ENCODE results near the gene ARHGAP32. TPM values are rescaled to one million over a fixed set of nuclear protein-coding genes. Genes with fewer than 3 reads are reported as not detected.
A peak's percentile ranks its signal among the peaks of the same experiment; 100 is the strongest.

ARHGAP32 gene
- total RNA-seq (30.8 TPM), polyA plus RNA-seq (ENCODE audit: insufficient read depth, low read depth, low replicate concordance) (2.1 TPM)
- long read RNA-seq, donor 1 = 0 reads
- long read RNA-seq, donor 2, partial matches to known transcripts = 5 of 5 reads
- long read RNA-seq, donor 2, other reads (novel, unspliced or antisense) = 0 of 5 reads
- long read RNA-seq, donor 3, partial matches to known transcripts = 8 of 8 reads
- long read RNA-seq, donor 3, other reads (novel, unspliced or antisense) = 0 of 8 reads
- long read RNA-seq, donor 4, partial matches to known transcripts = 18 of 19 reads
- long read RNA-seq, donor 4, other reads (novel, unspliced or antisense) = 0 of 19 reads
- long read RNA-seq, donor 5 = 0 reads
- long read RNA-seq, donor 6 = 0 reads
- long read RNA-seq, donor 7, partial matches to known transcripts = 4 of 12 reads
- long read RNA-seq, donor 7, other reads (novel, unspliced or antisense) = 8 of 12 reads
- long read RNA-seq, donor 8 = 0 reads
- long read RNA-seq, donor 9 = 0 reads
- long read RNA-seq, donor 10 = 0 reads

DNA sequence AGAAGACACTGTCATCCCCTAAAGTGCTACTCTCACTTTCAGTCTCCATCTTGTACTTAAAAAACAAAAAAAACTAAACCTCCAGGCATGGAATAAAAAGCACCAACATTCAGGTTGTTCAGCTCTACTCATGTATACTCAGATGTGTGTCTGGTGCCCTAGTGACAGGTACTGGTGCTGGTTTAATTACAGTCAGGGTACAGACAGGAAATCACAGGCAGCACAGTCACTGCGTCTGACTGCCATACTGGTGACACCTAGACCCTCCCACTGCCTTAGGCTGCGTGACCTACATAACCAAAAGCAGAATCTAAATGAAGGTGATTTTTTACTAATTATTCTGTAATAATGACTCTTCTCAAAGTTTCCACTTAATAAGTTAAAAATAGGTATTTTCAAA is at the start of gene ARHGAP32:
Gene ARHGAP32, minus strand, starts transcription at position 176 of the 400 bp plus-strand sequence. Its CDS starts 127 bp downstream, at position 49.
- no peaks in the 10 kb centered on the region for H3K36me3 ChIP-seq (ENCODE audit: control insufficient read depth in 2 of 3, insufficient read depth in 3 of 3, low read length in 3 of 3)
- H3K9me3 ChIP-seq (ENCODE audit: control insufficient read depth in 2 of 3, insufficient read depth in 1 of 3, low read length in 3 of 3) = no peaks in the 10 kb centered on the region
- H3K4me1 ChIP-seq (ENCODE audit: control insufficient read depth in 2 of 3, insufficient read depth in 2 of 3, low read depth in 1 of 3, low read length in 3 of 3) = no peaks in the 10 kb centered on the region
- H3K27me3 ChIP-seq (ENCODE audit: control insufficient read depth, insufficient read depth, low read length) = no peaks in the 10 kb centered on the region
- intact Hi-C loops (cut with DNase I) = no loop called here
- H3K9ac ChIP-seq (ENCODE audit: low read length in 3 of 3) = no peak within 1 kb of the TSS
- no peak within 1 kb of the TSS for H3K4me3 ChIP-seq (ENCODE audit: low read length in 3 of 3)
- H3K27ac ChIP-seq (ENCODE audit: low read depth in 2 of 2, low read length in 2 of 2) = no peak within 1 kb of the TSS
- DNase-seq (peak in 3 of 5 donors; percentile 16 to 35 (median 25)), FAIRE-seq (no peak)
- TF ChIP-seq, protein P1, sequence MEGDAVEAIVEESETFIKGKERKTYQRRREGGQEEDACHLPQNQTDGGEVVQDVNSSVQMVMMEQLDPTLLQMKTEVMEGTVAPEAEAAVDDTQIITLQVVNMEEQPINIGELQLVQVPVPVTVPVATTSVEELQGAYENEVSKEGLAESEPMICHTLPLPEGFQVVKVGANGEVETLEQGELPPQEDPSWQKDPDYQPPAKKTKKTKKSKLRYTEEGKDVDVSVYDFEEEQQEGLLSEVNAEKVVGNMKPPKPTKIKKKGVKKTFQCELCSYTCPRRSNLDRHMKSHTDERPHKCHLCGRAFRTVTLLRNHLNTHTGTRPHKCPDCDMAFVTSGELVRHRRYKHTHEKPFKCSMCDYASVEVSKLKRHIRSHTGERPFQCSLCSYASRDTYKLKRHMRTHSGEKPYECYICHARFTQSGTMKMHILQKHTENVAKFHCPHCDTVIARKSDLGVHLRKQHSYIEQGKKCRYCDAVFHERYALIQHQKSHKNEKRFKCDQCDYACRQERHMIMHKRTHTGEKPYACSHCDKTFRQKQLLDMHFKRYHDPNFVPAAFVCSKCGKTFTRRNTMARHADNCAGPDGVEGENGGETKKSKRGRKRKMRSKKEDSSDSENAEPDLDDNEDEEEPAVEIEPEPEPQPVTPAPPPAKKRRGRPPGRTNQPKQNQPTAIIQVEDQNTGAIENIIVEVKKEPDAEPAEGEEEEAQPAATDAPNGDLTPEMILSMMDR (IDR thresholded peaks at IDR 0.05; ENCODE audit: borderline replicate concordance, extremely low read depth, insufficient read depth) = no peak

DNA sequence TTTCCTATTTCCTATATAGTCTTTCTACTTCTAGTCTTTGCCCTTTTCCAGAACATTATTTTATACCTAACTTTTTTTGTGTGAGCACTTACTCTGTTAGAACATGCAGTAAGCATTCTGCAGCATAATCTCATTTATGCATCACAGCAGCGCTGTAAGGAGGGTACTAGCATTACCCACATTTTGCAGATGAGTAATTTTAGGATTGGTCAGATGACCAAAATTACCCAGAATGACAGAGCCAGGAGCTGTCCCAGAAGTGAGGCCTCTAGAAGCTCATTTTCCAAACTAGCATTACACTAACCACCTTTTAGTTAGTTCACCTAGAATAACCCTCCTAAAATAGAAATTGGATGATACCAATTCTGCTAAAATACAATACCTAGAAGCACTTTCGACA is 47.1 kb upstream of the ARHGAP32 start:
- intact Hi-C loops (cut with DNase I) = no loop called here

DNA sequence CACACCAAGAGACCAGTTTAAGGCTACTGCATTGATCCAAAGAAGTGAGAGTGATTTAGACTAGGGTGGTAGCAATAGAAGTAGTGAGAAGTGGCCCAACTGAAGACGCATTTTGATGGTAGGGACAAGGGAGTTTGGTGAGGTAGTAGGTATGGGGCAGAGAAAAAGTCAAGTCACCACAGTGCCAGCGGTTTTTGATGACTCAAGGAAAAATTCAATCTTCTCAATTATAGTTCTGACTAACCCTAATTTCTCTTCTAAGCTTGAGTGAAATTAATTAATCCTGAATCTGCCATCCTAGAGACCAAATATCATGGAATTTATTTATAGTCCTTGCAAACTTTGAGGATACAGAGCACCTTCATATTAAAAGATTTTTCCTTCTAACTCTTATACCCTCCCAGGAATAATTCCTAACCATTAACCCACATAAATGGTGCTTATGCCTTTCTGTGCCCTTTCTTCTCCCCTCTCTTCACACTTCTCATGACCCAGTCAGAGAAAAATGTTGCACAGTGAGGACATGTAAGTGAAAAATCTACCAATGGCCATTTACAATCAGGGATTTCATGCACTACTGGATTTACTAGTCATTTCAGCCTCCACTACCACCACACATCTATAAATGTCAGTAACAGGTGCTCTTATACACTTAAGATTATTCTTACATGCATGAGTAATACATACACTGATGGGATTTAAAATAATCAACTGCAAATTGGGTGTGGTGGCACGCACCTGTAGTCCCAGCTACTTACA is 45.9 kb upstream of the ARHGAP32 start:
- peaks cover 0 to 3% (median 3%) of the 10 kb centered on the region in 3 donors for H3K4me1 ChIP-seq (ENCODE audit: control insufficient read depth in 2 of 3, insufficient read depth in 2 of 3, low read depth in 1 of 3, low read length in 3 of 3)

More for the DNA sequence above, 47.1 kb upstream of the ARHGAP32 start:
- Histone ChIP-seq H3K4me3 (ENCODE audit: low read length in 3 of 3) (no peak overlapping the region), H3K9me3 (ENCODE audit: control insufficient read depth in 2 of 3, insufficient read depth in 1 of 3, low read length in 3 of 3) (no peaks in the 10 kb centered on the region), H3K9ac (ENCODE audit: low read length in 3 of 3) (no peak overlapping the region), H3K27me3 (ENCODE audit: control insufficient read depth, insufficient read depth, low read length) (no peaks in the 10 kb centered on the region), H3K4me1 (ENCODE audit: control insufficient read depth in 2 of 3, insufficient read depth in 2 of 3, low read depth in 1 of 3, low read length in 3 of 3) (peaks cover 0 to 3% (median 3%) of the 10 kb centered on the region in 3 donors), H3K27ac (ENCODE audit: low read depth in 2 of 2, low read length in 2 of 2) (no peak overlapping the region), H3K36me3 (ENCODE audit: control insufficient read depth in 2 of 3, insufficient read depth in 3 of 3, low read length in 3 of 3) (no peaks in the 10 kb centered on the region)
- DNase-seq (no peak), FAIRE-seq (no peak)
- TF ChIP-seq, protein P1 (IDR thresholded peaks at IDR 0.05; ENCODE audit: borderline replicate concordance, extremely low read depth, insufficient read depth) = no peak

More for the DNA sequence above, 45.9 kb upstream of the ARHGAP32 start:
- no peak for FAIRE-seq
- Histone ChIP-seq H3K9me3 (ENCODE audit: control insufficient read depth in 2 of 3, insufficient read depth in 1 of 3, low read length in 3 of 3) (no peaks in the 10 kb centered on the region), H3K27ac (ENCODE audit: low read depth in 2 of 2, low read length in 2 of 2) (no peak overlapping the region), H3K9ac (ENCODE audit: low read length in 3 of 3) (no peak overlapping the region), H3K4me3 (ENCODE audit: low read length in 3 of 3) (no peak overlapping the region), H3K36me3 (ENCODE audit: control insufficient read depth in 2 of 3, insufficient read depth in 3 of 3, low read length in 3 of 3) (no peaks in the 10 kb centered on the region), H3K27me3 (ENCODE audit: control insufficient read depth, insufficient read depth, low read length) (no peaks in the 10 kb centered on the region)
- intact Hi-C loops (cut with DNase I) = no loop called here
- no peak for DNase-seq
- TF ChIP-seq, protein P1 (IDR thresholded peaks at IDR 0.05; ENCODE audit: borderline replicate concordance, extremely low read depth, insufficient read depth) = no peak
